NCI-H146 treated with DMSO at 0.1 percent for 48 hours (cell line): ENCODE results near the gene LAGE3.
A peak's percentile ranks its signal among the peaks of the same experiment; 100 is the strongest.

Experiments used
- DNase-seq: peaks from one replicate; lab custom pipeline; 2025; ENCODE audit not compliant: unreplicated experiment; lab: John Stamatoyannopoulos, UW

The LAGE3 gene

GRCh38 chrX:154458954-154459778 is 19.9 kb downstream of the LAGE3 start:
- peak; percentile 2 for DNase-seq

- DNase-seq: no peak
Observed at GRCh38 chrX:154458116-154458953, 20.7 kb downstream of the LAGE3 start, which contains the start of gene PLXNA3. PLXNA3 (plus strand) TSS chrX:154458281; CDS start chrX:154460184, 1,903 bp downstream.

DNA sequence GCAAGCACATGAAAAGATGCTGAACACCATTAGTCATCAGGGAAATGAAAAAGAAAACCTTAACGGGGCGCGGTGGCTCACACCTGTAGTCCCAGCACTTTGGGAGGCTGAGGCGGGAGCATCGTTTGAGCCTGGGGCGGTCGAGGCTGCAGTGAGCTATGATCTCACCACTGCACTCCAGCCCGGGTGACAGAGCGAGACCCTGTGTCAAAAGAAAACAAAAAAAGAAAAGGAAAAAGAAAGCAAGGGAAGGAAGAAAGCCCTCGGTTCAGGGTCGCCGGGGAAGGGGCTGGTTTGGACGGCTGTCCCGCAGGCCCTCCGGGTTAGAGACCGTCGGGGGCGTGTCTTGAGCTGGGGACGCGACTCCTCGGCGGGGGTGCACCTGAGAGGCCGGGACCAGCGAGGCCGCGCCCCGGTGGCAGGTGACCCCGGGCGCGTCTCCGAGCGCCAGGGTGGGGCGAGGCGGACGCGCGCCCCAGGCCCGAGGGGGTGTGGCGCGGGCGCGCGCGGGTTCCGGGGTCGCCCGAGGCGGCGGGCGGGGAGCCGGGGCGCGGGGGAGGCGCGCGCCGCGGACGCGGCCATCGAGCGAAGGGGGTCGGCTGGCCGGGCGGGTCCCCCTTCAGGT is 21.5 kb downstream of the LAGE3 start:
- DNase-seq: peak; percentile 16

GRCh38 chrX:154452823-154453222 is 26.3 kb downstream of the LAGE3 start:
- no peak for DNase-seq

DNA sequence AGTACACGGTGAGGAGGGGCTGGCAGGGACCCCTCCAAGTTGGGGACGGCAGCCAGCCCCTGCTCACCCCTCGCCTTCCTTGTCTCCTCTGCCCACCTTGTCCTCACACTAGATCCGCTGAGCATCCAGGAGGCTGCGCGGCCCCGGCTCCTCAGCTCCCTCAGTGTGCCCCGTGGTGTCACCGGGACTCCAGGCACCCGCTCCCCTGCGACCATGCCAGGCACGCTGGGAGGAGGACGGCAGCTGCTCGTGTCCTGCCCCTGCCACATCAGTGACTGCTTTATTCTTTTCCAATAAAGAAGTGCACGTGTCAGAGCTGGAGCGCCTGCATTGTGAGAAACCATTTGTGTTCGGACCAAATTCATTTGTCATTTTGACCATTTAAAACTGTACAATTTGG is 28.8 kb downstream of the LAGE3 start:
- no peak for DNase-seq

GRCh38 chrX:154449618-154450017 is 29.5 kb downstream of the LAGE3 start:
- no peak for DNase-seq

DNA sequence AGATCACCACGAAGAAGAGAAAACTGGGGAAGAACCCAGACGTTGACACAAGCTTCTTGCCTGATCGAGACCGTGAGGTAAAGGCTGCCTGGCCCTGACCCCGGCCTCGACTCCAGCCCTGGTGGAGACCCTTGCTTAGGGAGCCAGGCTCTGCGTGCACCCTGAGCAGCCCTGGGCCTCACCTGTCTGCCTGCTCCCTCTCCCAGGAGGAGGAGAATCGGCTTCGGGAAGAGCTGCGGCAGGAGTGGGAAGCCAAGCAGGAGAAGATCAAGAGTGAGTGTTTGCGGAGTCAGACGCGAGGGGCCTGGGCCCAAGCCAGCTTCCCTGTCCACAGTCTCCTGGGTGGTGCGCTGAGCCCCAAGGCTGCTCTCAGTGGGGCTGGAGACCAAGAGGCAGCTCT is 30.6 kb downstream of the LAGE3 start:
- DNase-seq: no peak

DNA sequence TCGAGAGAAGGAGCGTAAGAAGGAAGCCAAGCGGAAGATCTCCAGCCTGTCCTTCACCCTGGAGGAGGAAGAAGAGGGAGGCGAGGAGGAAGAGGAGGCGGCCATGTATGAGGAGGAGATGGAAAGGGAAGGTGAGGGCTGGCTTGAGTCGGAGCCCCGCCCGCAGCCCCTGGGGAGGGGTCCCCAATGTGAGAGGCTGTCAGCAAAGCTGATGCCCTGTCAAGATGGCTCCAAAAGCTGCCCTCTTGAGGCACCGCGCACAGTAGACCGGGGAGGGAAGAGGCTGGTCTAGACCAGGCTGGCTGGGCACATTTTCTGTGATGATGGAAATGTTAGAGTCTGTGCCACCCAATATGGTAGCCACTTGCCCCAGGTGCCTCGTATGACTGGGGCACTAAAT is 32.7 kb downstream of the LAGE3 start:
- DNase-seq: no peak

DNA sequence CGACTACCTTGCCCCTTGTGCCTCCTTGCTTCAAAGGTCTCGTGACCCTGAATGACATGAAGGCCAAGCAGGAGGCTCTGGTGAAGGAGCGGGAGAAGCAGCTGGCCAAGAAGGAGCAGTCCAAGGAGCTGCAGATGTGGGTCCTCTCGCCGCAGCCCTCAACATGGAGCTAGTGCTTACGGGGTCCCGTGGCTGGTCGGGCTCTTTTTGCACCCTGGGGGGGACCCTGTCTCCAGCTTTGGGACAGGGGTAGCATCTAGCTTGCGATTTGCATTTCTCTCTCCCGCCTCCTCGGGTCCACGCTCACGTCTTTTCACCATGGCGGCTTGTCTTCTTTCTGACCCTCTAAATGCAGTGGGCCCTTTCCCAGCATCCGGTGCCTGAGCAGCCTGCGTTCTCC is 33.3 kb downstream of the LAGE3 start:
- no peak for DNase-seq

DNA sequence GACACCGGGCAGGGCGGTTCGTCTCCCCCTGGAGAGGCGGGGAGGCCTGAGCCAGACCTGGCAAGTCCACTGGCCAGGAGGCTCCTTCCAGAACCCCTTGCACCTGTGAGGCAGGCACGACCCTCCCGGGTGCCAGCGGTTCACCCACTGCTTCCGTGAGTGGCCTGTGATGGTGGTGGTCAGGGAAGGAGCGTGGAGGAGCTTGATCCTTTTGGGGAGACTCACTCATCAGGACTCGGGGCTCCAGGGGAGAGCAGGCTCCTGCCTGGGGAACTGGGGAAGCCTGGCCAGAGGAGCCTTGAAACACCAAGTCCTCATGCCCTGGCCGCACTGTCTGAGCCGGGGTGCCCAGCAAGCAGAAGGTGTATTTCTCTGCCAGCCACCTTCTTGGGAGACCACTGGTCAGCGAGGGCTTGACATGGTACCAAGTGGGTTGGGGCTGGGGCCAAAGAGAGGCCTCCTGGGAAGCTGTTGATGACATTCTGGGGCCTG is 34.3 kb downstream of the LAGE3 start:
- no peak for DNase-seq

DNA sequence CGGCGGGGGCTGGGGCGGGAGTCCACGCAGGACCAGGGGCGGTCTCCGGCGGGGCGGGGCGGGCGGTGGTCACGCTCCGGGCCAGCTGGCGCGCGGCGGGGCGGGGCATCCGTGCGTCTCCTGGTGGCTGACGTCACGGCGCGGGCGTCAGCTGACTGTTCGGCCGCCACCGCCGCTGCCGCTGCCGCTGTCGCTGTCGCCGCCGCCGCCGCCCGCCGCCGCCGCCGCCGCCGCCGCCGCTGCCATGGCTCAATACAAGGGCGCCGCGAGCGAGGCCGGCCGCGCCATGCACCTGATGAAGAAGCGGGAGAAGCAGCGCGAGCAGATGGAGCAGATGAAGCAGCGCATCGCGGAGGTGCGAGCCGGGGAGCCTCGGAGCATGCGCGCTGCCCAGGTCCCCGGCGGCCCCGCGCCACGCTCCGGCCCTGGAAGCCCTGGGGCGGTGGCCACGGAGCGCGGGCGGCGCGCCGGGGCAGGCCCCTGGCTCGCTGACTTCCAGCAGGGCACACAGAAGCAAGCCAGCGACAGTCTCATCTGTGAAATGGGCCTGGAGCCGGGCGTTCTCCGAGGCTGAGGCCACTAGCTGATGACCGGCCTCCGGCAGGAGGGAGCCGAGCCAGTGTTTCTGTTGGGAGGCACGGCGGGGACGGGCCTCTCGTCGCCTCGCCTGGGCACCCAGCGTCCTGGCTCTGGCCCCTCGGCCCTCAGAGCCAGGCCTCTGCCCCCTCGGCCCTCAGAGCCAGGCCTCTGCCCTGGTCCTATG is 34.9 kb downstream of the LAGE3 start, which contains the start of gene FAM50A:
FAM50A (plus strand) TSS at position 150 of the 763 bp plus-strand sequence; CDS start at position 245, 95 bp downstream.
- DNase-seq: peak; percentile 33

DNA sequence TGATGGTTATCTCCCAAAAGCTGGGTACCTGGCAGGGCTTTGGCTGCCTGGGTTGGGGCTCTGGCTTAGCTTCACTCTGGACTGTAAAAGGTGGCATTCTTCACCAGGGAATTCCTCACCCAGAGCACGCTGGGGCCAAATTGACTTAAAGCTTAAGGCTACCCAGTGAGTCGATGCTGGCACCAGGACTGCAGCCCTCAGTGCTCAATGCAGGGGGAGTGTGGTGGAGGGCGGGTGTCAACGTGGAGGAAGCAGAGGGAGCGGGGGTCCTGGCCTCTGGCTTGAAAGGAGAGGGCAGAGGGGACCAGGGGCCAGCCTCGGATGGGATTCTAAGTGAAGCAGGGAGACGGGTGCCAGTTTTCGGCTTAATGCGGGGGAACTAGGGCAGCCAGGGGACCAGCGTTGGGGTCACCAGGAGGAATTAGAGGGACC is 35.6 kb downstream of the LAGE3 start:
- DNase-seq: no peak

GRCh38 chrX:154441984-154442707 is 36.9 kb downstream of the LAGE3 start:
- no peak for DNase-seq

DNA sequence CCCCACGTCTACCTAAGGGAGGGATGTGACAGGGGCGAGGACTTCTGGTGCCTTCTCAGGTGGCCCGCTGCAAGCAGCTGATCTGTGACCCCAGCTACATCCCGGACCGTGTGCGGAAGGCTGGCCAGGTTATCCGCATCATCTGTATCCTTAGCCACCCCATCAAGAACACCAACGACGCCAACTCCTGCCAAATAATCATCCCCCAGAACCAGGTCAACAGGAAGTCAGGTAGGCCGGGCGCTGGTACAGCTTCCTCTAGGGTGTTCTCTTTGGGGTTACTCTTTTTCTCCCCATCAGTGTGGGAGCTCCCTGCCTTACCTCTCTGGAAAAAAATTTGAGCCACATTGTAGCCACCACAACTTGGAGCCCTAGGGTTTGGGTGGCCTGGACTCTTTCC is 37.5 kb downstream of the LAGE3 start:
- DNase-seq: no peak

DNA sequence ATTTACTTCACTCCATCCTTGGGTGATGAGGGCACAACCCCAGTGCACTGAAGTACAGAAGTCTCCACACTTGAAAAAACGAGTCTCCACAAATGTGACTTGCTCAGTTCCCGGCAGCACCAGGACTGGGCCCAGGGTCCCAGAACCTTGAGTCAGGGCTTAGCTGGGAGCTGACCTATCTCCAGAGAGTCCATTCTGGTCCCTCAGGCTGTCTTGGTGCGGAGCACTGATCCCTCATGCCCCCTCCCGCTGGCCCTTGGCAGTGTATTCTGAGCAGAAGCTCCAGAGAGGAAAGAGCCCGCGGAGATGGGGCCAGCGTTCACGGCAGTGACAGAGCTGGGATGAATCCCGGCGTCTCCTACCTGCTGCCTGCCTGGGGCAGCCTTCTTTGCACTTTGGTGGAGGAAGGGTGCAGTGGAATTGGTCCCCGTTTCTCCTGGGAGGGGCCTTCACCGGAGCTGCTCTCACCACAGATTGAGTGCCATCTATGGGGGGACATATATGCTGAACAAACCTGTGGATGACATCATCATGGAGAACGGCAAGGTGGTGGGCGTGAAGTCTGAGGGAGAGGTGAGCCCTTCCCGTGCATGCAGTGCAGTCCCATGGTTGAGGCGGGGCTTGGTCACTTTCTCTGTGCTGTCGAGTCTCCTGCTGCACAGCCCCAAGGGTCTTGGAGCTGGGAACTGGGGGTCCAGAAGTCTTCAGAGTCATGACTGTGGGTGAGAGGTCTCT is 38.3 kb downstream of the LAGE3 start:
- no peak for DNase-seq

DNA sequence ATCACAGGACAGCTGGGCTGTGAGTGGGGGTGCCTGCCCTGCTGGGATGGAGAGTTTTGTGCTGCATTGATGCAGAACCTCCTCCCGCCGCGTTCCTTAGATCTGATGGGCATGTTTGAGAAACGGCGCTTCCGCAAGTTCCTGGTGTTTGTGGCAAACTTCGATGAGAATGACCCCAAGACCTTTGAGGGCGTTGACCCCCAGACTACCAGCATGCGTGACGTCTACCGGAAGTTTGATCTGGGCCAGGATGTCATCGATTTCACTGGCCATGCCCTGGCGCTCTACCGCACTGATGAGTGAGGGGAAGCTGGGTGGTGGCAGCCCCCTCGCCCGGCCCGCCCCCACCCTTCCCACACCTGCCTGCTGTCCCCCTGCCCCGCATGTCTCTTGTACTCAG is 39.2 kb downstream of the LAGE3 start:
- DNase-seq: no peak

DNA sequence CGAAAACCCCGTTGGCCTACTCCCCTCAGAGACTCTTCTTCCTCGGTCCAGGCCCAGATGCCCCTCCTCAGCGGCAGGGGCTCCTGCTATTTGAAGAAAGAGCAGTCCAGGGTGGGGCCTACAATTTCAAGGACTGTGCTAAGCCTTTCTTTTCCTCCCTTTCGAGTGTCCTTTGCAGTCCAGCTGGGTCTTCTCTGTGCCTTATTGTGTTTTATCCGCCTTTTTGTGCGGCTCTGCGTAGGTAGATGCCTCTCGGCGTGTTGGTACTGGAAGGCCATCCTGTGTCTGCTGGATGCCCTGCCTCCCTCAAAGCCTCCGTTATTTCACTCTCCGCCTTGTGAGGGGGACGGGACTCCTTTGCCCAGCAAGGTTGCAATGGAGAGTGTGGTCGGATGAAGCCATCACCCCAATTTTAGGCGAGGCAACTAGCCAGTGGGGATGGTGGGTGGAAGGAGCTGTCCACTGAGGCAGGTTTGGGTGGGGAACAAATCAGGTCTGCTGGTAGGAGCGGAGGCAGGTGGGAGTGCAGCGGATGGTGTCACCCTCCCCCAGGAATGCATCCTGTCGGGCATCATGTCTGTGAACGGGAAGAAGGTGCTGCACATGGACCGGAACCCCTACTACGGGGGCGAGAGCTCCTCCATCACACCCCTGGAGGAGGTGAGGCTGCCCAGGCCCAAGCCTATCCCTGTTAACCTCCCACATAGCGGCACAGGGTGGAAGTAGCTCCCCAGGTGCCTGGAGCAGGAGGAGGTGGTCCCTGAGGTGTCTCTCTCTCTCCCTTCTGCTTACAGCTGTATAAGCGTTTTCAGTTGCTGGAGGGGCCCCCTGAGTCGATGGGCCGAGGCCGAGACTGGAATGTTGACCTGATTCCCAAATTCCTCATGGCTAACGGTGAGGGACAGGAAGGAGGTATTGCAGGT is 40.8 kb downstream of the LAGE3 start:
- DNase-seq: no peak
